Effector memory CD4-positive, alpha-beta T cell (primary cell): ENCODE results near the gene PCGF2.

Source experiments
- DNase-seq, 3 donors: peaks; one replicate each; pipeline ENCODE4 v3.0.0-alpha.2; 2020
- H3K27ac ChIP-seq: 2 replicates; pipeline ENCODE4 v1.7.0; 2013; ENCODE audit warnings: mild to moderate bottlenecking, low read length, moderate library complexity; ENCODE audit not compliant: insufficient read depth, poor library complexity, severe bottlenecking
- H3K27me3 ChIP-seq: replicated peaks from 2 replicates; pipeline ENCODE4 v1.7.0; 2013; ENCODE audit warnings: mild to moderate bottlenecking, low read length; ENCODE audit not compliant: insufficient read depth, control insufficient read depth, poor library complexity, severe bottlenecking
- H3K36me3 ChIP-seq: 2 replicates; pipeline ENCODE4 v1.7.0; 2013; ENCODE audit warnings: mild to moderate bottlenecking, low read length, moderate library complexity; ENCODE audit not compliant: control insufficient read depth, insufficient read depth
- H3K4me1 ChIP-seq: 2 replicates; pipeline ENCODE4 v1.7.0; 2013; ENCODE audit warnings: low read length, mild to moderate bottlenecking; ENCODE audit not compliant: control insufficient read depth, insufficient read depth, poor library complexity, severe bottlenecking
- H3K4me3 ChIP-seq: 2 replicates; pipeline ENCODE4 v1.7.0; 2013; ENCODE audit warnings: low read length, low read depth, mild to moderate bottlenecking; ENCODE audit not compliant: insufficient read depth, poor library complexity, severe bottlenecking
- H3K9me3 ChIP-seq: 2 replicates; pipeline ENCODE4 v1.7.0; 2013; ENCODE audit warnings: mild to moderate bottlenecking, low read length, moderate library complexity; ENCODE audit not compliant: control insufficient read depth

Gene PCGF2

GRCh38 chr17:38710604-38710962 lies 37.6 kb downstream of the PCGF2 start:
- H3K4me3 ChIP-seq = no peak overlapping the region
- peaks cover 66% of the 10 kb centered on the region for H3K36me3 ChIP-seq
- H3K4me1 ChIP-seq = peaks cover 11% of the 10 kb centered on the region

GRCh38 chr17:38709864-38710603 lies 38.1 kb downstream of the PCGF2 start:
- DNase-seq = no peak
- Histone ChIP-seq H3K36me3 (peaks cover 61% of the 10 kb centered on the region), H3K27ac (no peak overlapping the region), H3K4me3 (no peak overlapping the region), H3K4me1 (peaks cover 11% of the 10 kb centered on the region), H3K9me3 (no peaks in the 10 kb centered on the region), H3K27me3 (no peaks in the 10 kb centered on the region)

More at GRCh38 chr17:38710604-38710962, 37.6 kb downstream of the PCGF2 start:
- no peak for DNase-seq
- no peaks in the 10 kb centered on the region for H3K27me3 ChIP-seq
- H3K9me3 ChIP-seq = no peaks in the 10 kb centered on the region
- H3K27ac ChIP-seq = no peak overlapping the region

- Histone ChIP-seq H3K9me3 (no peaks in the 10 kb centered on the region), H3K4me3 (no peak overlapping the region), H3K36me3 (peaks cover 55% of the 10 kb centered on the region), H3K4me1 (peaks cover 11% of the 10 kb centered on the region), H3K27me3 (no peaks in the 10 kb centered on the region), H3K27ac (no peak overlapping the region)
- DNase-seq = no peak
Observed at GRCh38 chr17:38709104-38709820, 38.9 kb downstream of the PCGF2 start.

GRCh38 chr17:38707678-38708351 lies 40.3 kb downstream of the PCGF2 start:
- Histone ChIP-seq H3K4me3 (no peak overlapping the region), H3K9me3 (no peaks in the 10 kb centered on the region), H3K36me3 (peaks cover 41% of the 10 kb centered on the region), H3K27me3 (no peaks in the 10 kb centered on the region), H3K27ac (peak overlapping the region; percentile 69), H3K4me1 (peaks cover 22% of the 10 kb centered on the region)
- DNase-seq = no peak

- H3K9me3 ChIP-seq = no peaks in the 10 kb centered on the region
- H3K4me1 ChIP-seq = peaks cover 25% of the 10 kb centered on the region
- no peaks in the 10 kb centered on the region for H3K27me3 ChIP-seq
- DNase-seq = peak in 2 of 3 donors; percentile 10 to 33
- peak overlapping the region; percentile 84 for H3K4me3 ChIP-seq
- H3K27ac ChIP-seq = peak overlapping the region; percentile 69
- peaks cover 29% of the 10 kb centered on the region for H3K36me3 ChIP-seq
Observed at GRCh38 chr17:38706505-38707216, 41.5 kb downstream of the PCGF2 start.

GRCh38 chr17:38705803-38706504 lies 42.2 kb downstream of the PCGF2 start:
- Histone ChIP-seq H3K27ac (peak overlapping the region; percentile 69), H3K4me3 (peak overlapping the region; percentile 84), H3K27me3 (no peaks in the 10 kb centered on the region), H3K36me3 (peaks cover 22% of the 10 kb centered on the region), H3K9me3 (no peaks in the 10 kb centered on the region), H3K4me1 (peaks cover 32% of the 10 kb centered on the region)
- DNase-seq = peak in 2 of 3 donors; percentile 14 to 17

GRCh38 chr17:38705523-38705802 lies 42.7 kb downstream of the PCGF2 start:
- DNase-seq = no peak
- no peaks in the 10 kb centered on the region for H3K27me3 ChIP-seq
- H3K4me1 ChIP-seq = peaks cover 32% of the 10 kb centered on the region
- H3K27ac ChIP-seq = peak overlapping the region; percentile 69
- H3K9me3 ChIP-seq = no peaks in the 10 kb centered on the region
- peak overlapping the region; percentile 84 for H3K4me3 ChIP-seq
- H3K36me3 ChIP-seq = peaks cover 17% of the 10 kb centered on the region

- Histone ChIP-seq H3K27ac (peak within 1 kb of the TSS; percentile 92), H3K27me3 (no peaks in the 10 kb centered on the region), H3K36me3 (peaks cover 12% of the 10 kb centered on the region), H3K9me3 (no peaks in the 10 kb centered on the region), H3K4me3 (peak within 1 kb of the TSS; percentile 97), H3K4me1 (peaks cover 32% of the 10 kb centered on the region)
- peak; percentile 73 to 76 (median 75) for DNase-seq
Observed at GRCh38 chr17:38704606-38705522, 43.3 kb downstream of the PCGF2 start, which contains the start of gene MLLT6. MLLT6 (plus strand) TSS chr17:38705273; CDS start chr17:38705633, 360 bp downstream.
